HG03108 (cell line): ENCODE measurements around the gene ITGA4.

Source experiments
- ATAC-seq: cut with Tn5 transposase; IDR thresholded peaks from one replicate; pipeline ENCODE4 v1.9.1; 2021; ENCODE audit warnings: moderate library complexity; ENCODE audit not compliant: unreplicated experiment

ITGA4 gene

DNA sequence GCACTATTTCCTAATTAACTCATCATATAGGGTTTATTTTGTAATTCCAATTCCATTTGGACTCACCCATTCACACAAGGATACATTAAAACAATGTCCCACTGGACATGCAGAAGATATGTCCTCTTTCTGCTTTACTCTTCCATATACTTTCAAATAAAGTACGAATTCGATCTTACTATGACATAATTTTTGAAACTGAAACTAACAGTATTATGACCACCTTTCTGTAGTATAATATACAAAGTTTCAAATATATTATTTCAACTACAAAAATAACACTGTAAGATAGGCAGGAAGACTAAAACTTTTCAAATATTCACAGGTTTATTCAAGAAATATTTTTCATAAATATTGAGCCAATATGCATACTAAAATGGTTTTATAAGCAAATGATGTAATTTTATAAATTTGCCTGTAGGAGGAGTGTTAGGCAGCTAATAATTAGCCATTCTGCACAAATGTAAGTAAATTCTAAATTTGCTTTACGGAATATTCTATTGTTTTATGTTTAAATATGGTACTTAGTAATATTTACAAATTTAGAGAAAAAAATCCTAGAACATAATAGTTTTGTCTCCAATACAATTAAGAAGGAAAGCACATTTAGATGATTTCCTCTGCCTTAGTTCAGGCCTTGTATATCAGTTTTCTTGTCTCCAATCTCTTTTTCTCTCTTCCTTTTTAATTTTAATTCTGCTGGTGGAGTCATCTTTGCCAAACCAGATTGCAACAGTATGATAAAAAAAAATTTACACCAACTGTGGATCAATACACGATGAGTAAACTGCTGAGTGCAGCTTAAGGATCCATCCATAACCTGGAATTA, 113.9 kb downstream of the ITGA4 start:
- ATAC-seq: no peak

DNA sequence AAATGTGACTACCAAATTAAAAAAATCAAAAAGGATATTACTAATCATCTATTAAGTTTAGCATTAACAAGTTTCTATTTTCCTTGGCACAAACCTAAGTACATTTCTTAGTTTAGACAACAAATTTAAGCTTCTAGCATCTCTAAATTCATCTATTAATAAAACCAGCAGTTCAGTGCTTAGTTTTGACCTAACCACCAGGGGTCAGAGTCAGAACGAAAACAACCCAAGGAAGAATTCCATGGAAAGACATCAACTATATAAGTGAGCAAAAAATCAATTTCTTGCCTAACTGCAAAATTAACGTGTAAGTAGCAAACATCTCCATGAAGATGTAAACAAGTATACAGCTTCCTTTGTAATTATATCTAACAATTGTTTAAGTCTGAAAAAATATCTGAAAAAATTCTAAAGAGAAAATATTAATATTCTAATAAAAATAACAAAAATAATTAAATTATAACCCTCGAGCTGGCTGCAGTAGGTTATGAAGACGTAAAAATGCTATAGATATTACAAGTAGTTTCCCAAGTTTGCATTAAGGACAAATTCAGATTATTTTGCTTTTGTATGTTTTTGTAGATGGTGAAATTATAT, 116.1 kb downstream of the ITGA4 start:
- ATAC-seq: no peak

DNA sequence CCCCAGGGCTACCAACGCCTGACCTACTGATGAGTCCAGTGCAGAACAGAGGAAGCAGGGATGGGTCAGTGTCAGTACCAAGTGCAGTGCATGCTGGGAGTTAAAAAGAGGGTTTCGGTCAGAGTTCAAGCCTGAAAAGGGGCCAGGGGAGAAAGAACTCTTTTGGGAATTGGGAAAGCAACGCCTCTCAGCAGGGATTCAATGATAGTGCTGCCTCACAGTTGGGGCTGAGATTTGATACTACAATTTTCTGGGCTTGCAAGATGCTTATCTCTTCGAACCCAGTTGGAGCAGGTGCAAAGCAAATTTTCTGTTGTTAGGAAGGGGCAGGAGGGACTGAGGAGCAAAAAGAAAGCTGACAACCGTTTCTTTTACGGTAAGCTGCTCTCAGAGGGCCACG, 117.1 kb downstream of the ITGA4 start:
- no peak for ATAC-seq

DNA sequence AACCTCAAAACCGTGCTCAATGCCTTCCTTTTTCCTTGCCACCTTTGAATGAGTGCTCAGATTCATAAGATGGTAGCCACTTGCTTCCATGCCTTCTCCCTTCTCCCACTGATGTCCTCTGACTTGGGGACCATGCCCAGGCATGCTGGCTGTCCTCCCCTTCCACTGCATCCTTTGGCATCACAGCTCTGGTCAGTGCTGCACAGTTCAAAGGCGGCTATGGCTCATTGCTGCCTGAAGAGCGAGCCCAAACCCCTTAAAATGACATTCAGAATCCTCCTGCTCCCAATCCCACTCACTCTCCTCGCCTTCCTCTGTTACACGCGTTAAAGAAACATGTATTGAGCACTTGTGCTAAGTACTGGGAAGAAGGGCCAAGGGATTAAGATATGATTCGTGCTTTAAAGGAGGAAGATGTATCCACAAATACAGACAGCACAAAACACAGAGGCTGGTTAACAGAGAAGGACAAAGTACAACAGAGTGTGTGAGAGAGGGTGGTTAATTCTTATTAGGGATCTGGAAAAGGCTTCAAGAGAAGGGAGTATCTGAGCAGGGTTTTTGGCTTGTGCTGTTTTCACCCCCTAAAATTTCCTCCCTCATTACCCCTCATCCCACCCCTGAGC, 118.0 kb downstream of the ITGA4 start:
- no peak for ATAC-seq

DNA sequence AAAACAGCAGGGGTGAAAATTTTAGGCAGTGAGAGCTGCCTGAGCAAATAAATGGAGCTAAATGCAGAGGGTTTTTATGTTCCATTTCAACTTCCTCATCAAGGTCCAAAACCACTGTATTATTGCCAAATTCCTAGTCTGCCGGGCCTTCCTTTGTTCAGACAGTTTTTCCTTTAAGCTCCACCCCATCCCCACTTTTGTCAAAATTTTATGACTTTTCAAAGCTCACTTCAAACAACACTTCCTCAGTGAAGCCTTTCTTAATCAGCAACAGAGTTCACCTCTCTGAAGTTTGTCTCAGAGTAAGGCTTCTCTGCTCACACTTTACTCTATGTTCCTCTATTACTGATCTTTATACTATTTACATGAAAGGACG, 118.5 kb downstream of the ITGA4 start:
- no peak for ATAC-seq

DNA sequence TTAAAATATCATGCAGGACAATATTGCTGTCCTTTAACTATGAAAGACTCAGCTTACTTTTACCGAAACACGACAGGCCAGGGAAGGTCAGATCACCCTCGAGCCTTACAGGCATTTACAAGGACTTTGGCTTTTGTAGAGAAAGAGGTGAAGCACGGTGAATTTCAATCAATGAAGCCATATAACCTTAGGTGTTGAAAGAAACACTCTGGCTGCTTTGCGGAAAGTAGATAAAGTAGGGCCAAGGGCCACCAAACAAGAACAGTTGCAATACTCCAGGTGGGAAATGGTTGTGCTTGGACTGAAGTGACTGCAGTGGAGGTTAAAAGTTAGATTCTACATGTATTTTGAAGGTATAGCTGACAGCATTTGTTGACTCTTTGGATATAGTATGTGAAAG, 119.2 kb downstream of the ITGA4 start:
- no peak for ATAC-seq

DNA sequence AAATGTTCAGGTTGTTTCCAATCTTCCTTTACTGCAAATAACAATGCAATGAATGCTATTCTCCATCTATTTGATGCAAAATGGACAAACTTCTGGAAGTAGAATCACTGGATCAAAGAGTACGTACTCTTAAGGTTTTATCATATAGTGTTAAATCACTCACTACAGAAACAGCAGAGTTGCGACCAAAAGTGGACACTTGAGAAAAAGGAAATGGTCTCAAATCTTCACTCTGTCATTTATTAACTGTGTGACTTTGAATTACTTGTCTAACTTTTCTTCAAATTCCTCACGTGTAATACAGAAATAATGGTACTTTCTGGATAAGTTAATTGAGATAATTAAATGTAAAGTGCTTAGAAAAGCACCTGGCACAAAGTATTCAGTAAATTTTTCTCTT, 121.6 kb downstream of the ITGA4 start:
- no peak for ATAC-seq

DNA sequence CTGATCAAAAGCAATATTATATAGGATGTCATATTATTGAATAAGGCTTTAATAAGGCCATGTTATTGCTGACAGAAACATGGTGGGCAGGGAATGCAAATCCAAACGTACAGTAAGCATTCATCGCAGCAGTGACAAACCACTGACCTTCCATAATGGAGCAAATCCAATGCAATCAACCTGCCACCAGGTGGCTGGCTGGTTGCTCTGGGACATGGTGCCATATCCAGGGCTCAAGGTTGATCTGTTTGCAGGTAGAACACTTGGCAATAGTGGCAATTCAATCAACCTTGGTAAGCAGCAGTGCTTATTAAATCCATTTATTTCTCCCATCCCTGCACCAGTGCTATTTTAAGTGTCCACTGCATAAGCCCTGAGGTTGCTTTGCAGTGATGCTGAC, 124.3 kb downstream of the ITGA4 start:
- ATAC-seq: no peak

DNA sequence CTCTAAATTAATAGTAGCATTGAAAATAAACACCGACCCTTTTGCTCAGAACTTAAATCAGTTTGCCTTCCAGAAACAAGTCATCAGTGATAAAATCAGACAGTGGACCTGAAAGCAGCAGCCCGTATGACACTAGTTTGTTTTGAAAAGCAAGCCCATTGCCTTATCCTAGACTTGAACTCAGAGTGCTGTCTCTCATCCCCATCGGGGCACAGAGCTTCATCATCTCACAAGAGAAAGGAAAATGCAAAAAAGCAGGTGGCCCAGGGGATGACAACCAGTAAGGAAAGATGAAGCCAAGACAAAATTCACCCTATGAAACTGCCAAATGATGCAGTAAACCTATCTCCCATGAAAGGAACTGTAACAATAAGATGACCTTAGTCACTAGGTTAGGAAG, 128.5 kb downstream of the ITGA4 start:
- ATAC-seq: no peak
